K562 treated with DMSO at 1 percent for 24 hours (cell line): ENCODE data around the gene TMED5. TPM values are rescaled to one million over a fixed set of nuclear protein-coding genes. Genes with fewer than 3 reads are reported as not detected.

Experiments
- total RNA-seq: library from RNA; unstranded; fragments of 300-600 nt; gene quantifications from 2 replicates; pipeline ENCODE4 v1.2.3, GENCODE V29; 2022; ENCODE audit warnings: low read depth; ENCODE audit not compliant: insufficient read depth

Gene TMED5
- 24.8 and 28.7 TPM in 2 replicates for total RNA-seq

GRCh38 chr1:93179886-93180722 is at the start of gene TMED5:
TSS of gene TMED5 (minus strand) at chr1:93180413. CDS start at chr1:93180242, 171 bp downstream.

GRCh38 chr1:93180723-93181613 is 755 bp upstream of the TMED5 start, which contains the start of gene CCDC18:
TSS of gene CCDC18 (plus strand) at chr1:93180724. CDS start at chr1:93183362, 2,638 bp downstream.

Other genes with a start within 250 kb of the TMED5 start
- 3.6 and 5.2 TPM in 2 replicates for gene DIPK1A, start 219.0 kb downstream of the TMED5 start, total RNA-seq
- 20.9 and 22.0 TPM in 2 replicates for gene MTF2, start 101.1 kb downstream of the TMED5 start, total RNA-seq
- 17.2 and 25.6 TPM in 2 replicates for gene CCDC18, start 311 bp upstream of the TMED5 start, total RNA-seq
- gene DR1, start 165.5 kb upstream of the TMED5 start, total RNA-seq = 38.8 and 45.9 TPM in 2 replicates